CD4-positive, alpha-beta T cell (primary cell): ENCODE measurements around the gene ZFYVE16. TPM values are rescaled to one million over a fixed set of nuclear protein-coding genes. Genes with fewer than 3 reads are reported as not detected.
"Not testable (repeated sequence)": the region's sequence is repeated elsewhere in the genome, so short reads cannot be mapped to it uniquely, and the experiment has no call there.

Experiments
- ATAC-seq: fragments of 200-7000 bp; cut with Tn5 transposase; one replicate; pipeline ENCODE4 v1.10.0; 2022; ENCODE audit warnings: mild to moderate bottlenecking; ENCODE audit not compliant: poor library complexity
- CTCF ChIA-PET: fragments of 350-600 bp; sonication (Branson Sonifier 250); formaldehyde crosslinking; loops from one replicate; lab custom pipeline; 2021; ENCODE audit warnings: antibody characterized with exemption, inconsistent platforms; lab: Charles Lee
- POLR2A ChIA-PET: fragments of 350-600 bp; sonication (Branson Sonifier 250); formaldehyde crosslinking; loops from one replicate; lab custom pipeline; 2021; ENCODE audit warnings: antibody characterized with exemption, inconsistent platforms; lab: Charles Lee
- DNase-seq, 14 experiments: peaks; one replicate each; pipeline ENCODE4 v3.0.0-alpha.2; 2013 to 2020; ENCODE audit warnings: mixed read lengths in 2 of 14
- H3K27ac ChIP-seq, 2 donors: one replicate each; pipeline versions ENCODE4 v1.5.1 to v1.7.0; 2013; ENCODE audit warnings: low read length in 2 of 2, low read depth in 1 of 2, mild to moderate bottlenecking in 1 of 2
- H3K27me3 ChIP-seq, 2 experiments: 1 replicate in 1 of 2; 2 replicates in 1 of 2; pipeline versions ENCODE4 v1.6.1 to v1.7.0; 2013; ENCODE audit warnings: low read length in 2 of 2, control low read depth in 1 of 2, mild to moderate bottlenecking in 1 of 2, moderate library complexity in 1 of 2; ENCODE audit not compliant: insufficient read depth in 2 of 2, control insufficient read depth in 1 of 2
- H3K36me3 ChIP-seq: one replicate; pipeline ENCODE4 v1.6.1; 2013; ENCODE audit warnings: low read length, control low read depth; ENCODE audit not compliant: insufficient read depth
- H3K4me1 ChIP-seq: one replicate; pipeline ENCODE4 v1.6.1; 2013; ENCODE audit warnings: low read length, control low read depth; ENCODE audit not compliant: insufficient read depth
- H3K4me3 ChIP-seq: one replicate; pipeline ENCODE4 v1.5.1; 2013; ENCODE audit warnings: mild to moderate bottlenecking, low read length, moderate library complexity
- H3K9me3 ChIP-seq, 2 experiments: 1 replicate in 1 of 2; 2 replicates in 1 of 2; pipeline versions ENCODE4 v1.6.1 to v1.7.0; 2013; ENCODE audit warnings: low read length in 2 of 2, mild to moderate bottlenecking in 2 of 2, control low read depth in 1 of 2, moderate library complexity in 1 of 2; ENCODE audit not compliant: control insufficient read depth in 1 of 2, insufficient read depth in 1 of 2
- H3K27ac Mint-ChIP-seq: one replicate; pipeline ENCODE4 v1.8.0; 2020; ENCODE audit warnings: mixed read lengths
- H3K27me3 Mint-ChIP-seq: one replicate; pipeline ENCODE4 v1.8.0; 2021; ENCODE audit warnings: mixed read lengths
- H3K36me3 Mint-ChIP-seq: one replicate; pipeline ENCODE4 v1.8.0; 2021; ENCODE audit warnings: low read depth, mixed read lengths
- H3K4me1 Mint-ChIP-seq: one replicate; pipeline ENCODE4 v1.8.0; 2021; ENCODE audit warnings: low read depth, mixed read lengths
- H3K4me3 Mint-ChIP-seq: one replicate; pipeline ENCODE4 v1.8.0; 2020; ENCODE audit warnings: mild to moderate bottlenecking, mixed read lengths
- H3K9me3 Mint-ChIP-seq: one replicate; pipeline ENCODE4 v1.8.0; 2020; ENCODE audit warnings: mixed read lengths
- intact Hi-C, 2 experiments: fragments of 100-400 bp; cut with DNase I in 1 of 2; cut with micrococcal nuclease in 1 of 2; formaldehyde crosslinking; loops; one replicate each; pipeline versions ENCODE4 v1.15.1 to v1.9.0; 2023 to 2025; cut with DNase I, micrococcal nuclease
- total RNA-seq, 174 experiments: library from RNA in 2 of 174; stranded (reverse) in 2 of 174; gene quantifications; one replicate each; pipeline ENCODE4 v1.2.3 and lab custom pipeline; 2021 to 2026
- TF ChIP-seq, protein P1 (sequence below): fragments of 200-600 bp; IDR thresholded peaks from one replicate; pipeline ENCODE4 v1.8.0; 2022; ENCODE audit warnings: antibody characterized with exemption, mild to moderate bottlenecking

Gene ZFYVE16
- total RNA-seq, 2 experiments from 2014 or later, result 7.5 to 7.9 TPM

GRCh38 chr5:80382488-80382887 lies 25.4 kb upstream of the ZFYVE16 start:
- ChIA-PET CTCF (no interaction called here), POLR2A (no interaction called here)
- no peaks in the 10 kb centered on the region for H3K4me1 Mint-ChIP-seq

GRCh38 chr5:80387063-80387768 lies 20.6 kb upstream of the ZFYVE16 start:
- H3K9me3 Mint-ChIP-seq, result no peaks in the 10 kb centered on the region
- POLR2A ChIA-PET, result no interaction called here

More at GRCh38 chr5:80382488-80382887, 25.4 kb upstream of the ZFYVE16 start:
- Mint-ChIP-seq H3K4me3 (no peak overlapping the region), H3K27ac (no peak overlapping the region), H3K36me3 (no peaks in the 10 kb centered on the region), H3K27me3 (no peaks in the 10 kb centered on the region), H3K9me3 (no peaks in the 10 kb centered on the region)
- no peak for ATAC-seq
- Histone ChIP-seq H3K4me3 (no peak overlapping the region), H3K36me3 (no peaks in the 10 kb centered on the region), H3K27me3 (no peaks in the 10 kb centered on the region), H3K4me1 (no peaks in the 10 kb centered on the region), H3K27ac (no peak overlapping the region), H3K9me3 (no peaks in the 10 kb centered on the region)
- intact Hi-C loops, result no loop called here
- no peak for DNase-seq
- TF ChIP-seq, protein P1, sequence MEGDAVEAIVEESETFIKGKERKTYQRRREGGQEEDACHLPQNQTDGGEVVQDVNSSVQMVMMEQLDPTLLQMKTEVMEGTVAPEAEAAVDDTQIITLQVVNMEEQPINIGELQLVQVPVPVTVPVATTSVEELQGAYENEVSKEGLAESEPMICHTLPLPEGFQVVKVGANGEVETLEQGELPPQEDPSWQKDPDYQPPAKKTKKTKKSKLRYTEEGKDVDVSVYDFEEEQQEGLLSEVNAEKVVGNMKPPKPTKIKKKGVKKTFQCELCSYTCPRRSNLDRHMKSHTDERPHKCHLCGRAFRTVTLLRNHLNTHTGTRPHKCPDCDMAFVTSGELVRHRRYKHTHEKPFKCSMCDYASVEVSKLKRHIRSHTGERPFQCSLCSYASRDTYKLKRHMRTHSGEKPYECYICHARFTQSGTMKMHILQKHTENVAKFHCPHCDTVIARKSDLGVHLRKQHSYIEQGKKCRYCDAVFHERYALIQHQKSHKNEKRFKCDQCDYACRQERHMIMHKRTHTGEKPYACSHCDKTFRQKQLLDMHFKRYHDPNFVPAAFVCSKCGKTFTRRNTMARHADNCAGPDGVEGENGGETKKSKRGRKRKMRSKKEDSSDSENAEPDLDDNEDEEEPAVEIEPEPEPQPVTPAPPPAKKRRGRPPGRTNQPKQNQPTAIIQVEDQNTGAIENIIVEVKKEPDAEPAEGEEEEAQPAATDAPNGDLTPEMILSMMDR, result no peak

DNA sequence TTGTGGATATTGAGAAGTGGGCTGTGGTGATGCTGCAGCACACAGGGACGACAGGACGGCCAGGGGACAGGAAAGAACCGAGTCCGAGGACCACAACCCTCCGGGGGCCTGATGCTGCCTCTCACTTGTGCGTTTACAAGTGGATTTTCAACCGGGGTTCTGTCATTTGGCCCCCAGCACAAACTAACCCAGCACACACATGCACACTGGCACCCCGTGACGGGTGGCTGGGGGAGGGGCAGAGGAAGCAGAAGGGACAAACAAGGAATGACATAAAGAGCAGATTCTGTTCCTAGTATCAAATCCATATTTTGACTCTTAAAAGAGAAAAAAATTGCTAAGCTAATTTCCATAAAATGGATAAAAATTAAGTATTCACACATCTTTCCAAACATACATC lies 18.3 kb upstream of the ZFYVE16 start:
- ChIA-PET CTCF (no interaction called here), POLR2A (no interaction called here)
- H3K36me3 Mint-ChIP-seq, result no peaks in the 10 kb centered on the region
- Histone ChIP-seq H3K4me3 (no peak overlapping the region), H3K27me3 (peaks cover 0 to 2% of the 10 kb centered on the region in 2 experiments), H3K36me3 (no peaks in the 10 kb centered on the region), H3K4me1 (no peaks in the 10 kb centered on the region), H3K27ac (no peak overlapping the region), H3K9me3 (no peaks in the 10 kb centered on the region)
- TF ChIP-seq, protein P1, result no peak
- intact Hi-C loops, result no loop called here
- no peaks in the 10 kb centered on the region for H3K9me3 Mint-ChIP-seq
- H3K4me1 Mint-ChIP-seq, result peaks cover 8% of the 10 kb centered on the region
- H3K27me3 Mint-ChIP-seq, result peaks cover 37% of the 10 kb centered on the region
- ATAC-seq, result no peak
- DNase-seq, result no peak
- H3K4me3 Mint-ChIP-seq, result no peak overlapping the region
- H3K27ac Mint-ChIP-seq, result no peak overlapping the region

More at GRCh38 chr5:80387063-80387768, 20.6 kb upstream of the ZFYVE16 start:
- CTCF ChIA-PET, result no interaction called here
- Mint-ChIP-seq H3K4me1 (peaks cover 8% of the 10 kb centered on the region), H3K4me3 (no peak overlapping the region), H3K27ac (no peak overlapping the region), H3K36me3 (no peaks in the 10 kb centered on the region), H3K27me3 (peaks cover 22% of the 10 kb centered on the region)
- Histone ChIP-seq H3K9me3 (no peaks in the 10 kb centered on the region), H3K27ac (no peak overlapping the region), H3K27me3 (peaks cover 0 to 2% of the 10 kb centered on the region in 2 experiments), H3K4me1 (no peaks in the 10 kb centered on the region), H3K36me3 (no peaks in the 10 kb centered on the region), H3K4me3 (no peak overlapping the region)
- ATAC-seq (no peak), DNase-seq (no peak)
- intact Hi-C loops, result no loop called here
- TF ChIP-seq, protein P1, result no peak

DNA sequence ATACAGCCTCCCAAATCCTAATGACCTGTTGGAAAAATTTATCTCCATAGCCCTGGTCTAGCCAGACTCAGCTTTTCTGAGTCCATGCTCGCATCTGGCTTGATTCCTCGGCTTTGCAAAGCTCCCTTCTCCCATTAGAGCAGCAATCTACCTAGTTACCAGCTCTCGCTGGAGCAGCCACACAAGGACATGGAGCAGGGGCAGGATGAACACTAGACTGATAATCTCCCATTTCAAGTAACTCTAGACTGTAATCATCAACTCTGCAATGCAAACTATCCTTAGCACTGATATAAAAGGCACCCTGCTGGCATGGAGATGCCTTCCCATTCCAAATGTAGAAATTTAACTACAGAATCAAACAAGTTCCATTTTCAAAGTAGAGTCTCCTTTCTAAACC lies 17.5 kb upstream of the ZFYVE16 start:
- H3K36me3 ChIP-seq, H3K9me3 ChIP-seq, H3K4me3 Mint-ChIP-seq, H3K27me3 ChIP-seq, H3K4me1 ChIP-seq, H3K9me3 Mint-ChIP-seq, ATAC-seq, H3K36me3 Mint-ChIP-seq, H3K27ac Mint-ChIP-seq, POLR2A ChIA-PET, H3K4me1 Mint-ChIP-seq, intact Hi-C loops, CTCF ChIA-PET, H3K4me3 ChIP-seq, DNase-seq, H3K27ac ChIP-seq: not testable (repeated sequence)
- peaks cover 40% of the 10 kb centered on the region for H3K27me3 Mint-ChIP-seq

- H3K9me3 Mint-ChIP-seq, H3K27me3 ChIP-seq, DNase-seq, ATAC-seq, H3K4me1 ChIP-seq, H3K27ac Mint-ChIP-seq, CTCF ChIA-PET, H3K4me3 Mint-ChIP-seq, intact Hi-C loops, H3K4me3 ChIP-seq, H3K9me3 ChIP-seq, H3K4me1 Mint-ChIP-seq, H3K36me3 ChIP-seq, POLR2A ChIA-PET, H3K36me3 Mint-ChIP-seq, H3K27ac ChIP-seq: not testable (repeated sequence)
- H3K27me3 Mint-ChIP-seq, result peaks cover 44% of the 10 kb centered on the region
Observed at GRCh38 chr5:80391267-80391666, 16.6 kb upstream of the ZFYVE16 start.
